HepG2 (cell line): ENCODE results near the gene WWP2.

Experiments
- FOSL2 ChIP-seq: sonication (generic); formaldehyde crosslinking; IDR thresholded peaks from 2 replicates; pipeline ENCODE4 v1.4.0; 2020; ENCODE audit warnings: missing genetic modification reagents
- GABPA ChIP-seq, 2 experiments: IDR thresholded peaks; 2 replicates each; pipeline ENCODE4 v1.6.1; 2011 to 2016; ENCODE audit warnings: low read depth in 2 of 2, low read length in 1 of 2, missing biosample characterization in 1 of 2, missing genetic modification characterization in 1 of 2
- NR1H2 ChIP-seq: sonication (generic); formaldehyde crosslinking; IDR thresholded peaks from 2 replicates; pipeline ENCODE4 v1.8.1; 2022; ENCODE audit warnings: low read depth, missing genetic modification reagents, borderline replicate concordance
- POLR2A ChIP-seq, 2 experiments: IDR thresholded peaks; 2 replicates each; pipeline ENCODE4 v1.6.1; 2011; ENCODE audit warnings: low read depth in 2 of 2, low read length in 2 of 2, mild to moderate bottlenecking in 1 of 2, moderate library complexity in 1 of 2; ENCODE audit not compliant: insufficient read depth in 1 of 2
- SAFB2 ChIP-seq: sonication (generic); formaldehyde crosslinking; IDR thresholded peaks from 2 replicates; pipeline ENCODE4 v1.5.1; 2020; ENCODE audit warnings: missing genetic modification reagents, low read depth, mild to moderate bottlenecking, borderline replicate concordance
- SMAD1 ChIP-seq: sonication (generic); formaldehyde crosslinking; IDR thresholded peaks from 2 replicates; pipeline ENCODE4 v1.4.0; 2020; ENCODE audit warnings: missing genetic modification reagents, low read depth, mild to moderate bottlenecking, borderline replicate concordance
- ZFP62 ChIP-seq: sonication (generic); formaldehyde crosslinking; IDR thresholded peaks from 2 replicates; pipeline ENCODE4 v1.4.0; 2020; ENCODE audit warnings: missing genetic modification reagents
- ZNF317 ChIP-seq: sonication (generic); formaldehyde crosslinking; IDR thresholded peaks from 2 replicates; pipeline ENCODE4 v1.5.0; 2020; ENCODE audit warnings: mild to moderate bottlenecking, missing genetic modification reagents
- ZNF335 ChIP-seq: sonication (generic); formaldehyde crosslinking; IDR thresholded peaks from 2 replicates; pipeline ENCODE4 v1.4.0; 2020; ENCODE audit warnings: missing genetic modification reagents
- TF ChIP-seq, protein P1 (sequence below): fragments of 450-650 bp; IDR thresholded peaks from 2 replicates; pipeline ENCODE4 v1.6.1; 2017; ENCODE audit warnings: mild to moderate bottlenecking
- TF ChIP-seq, protein P2 (sequence below): conservative IDR thresholded peaks from 2 replicates; pipeline ENCODE4 v1.6.1; 2018; ENCODE audit warnings: missing genetic modification reagents
- TF ChIP-seq, protein P3 (sequence below): sonication (generic); formaldehyde crosslinking; IDR thresholded peaks from 2 replicates; pipeline ENCODE4 v1.4.0; 2020; ENCODE audit warnings: missing genetic modification reagents, borderline replicate concordance
- TF ChIP-seq, protein P4 (sequence below): sonication (generic); formaldehyde crosslinking; IDR thresholded peaks from 2 replicates; pipeline ENCODE4 v1.5.0; 2020; ENCODE audit warnings: mild to moderate bottlenecking, missing genetic modification reagents, moderate library complexity

DNA sequence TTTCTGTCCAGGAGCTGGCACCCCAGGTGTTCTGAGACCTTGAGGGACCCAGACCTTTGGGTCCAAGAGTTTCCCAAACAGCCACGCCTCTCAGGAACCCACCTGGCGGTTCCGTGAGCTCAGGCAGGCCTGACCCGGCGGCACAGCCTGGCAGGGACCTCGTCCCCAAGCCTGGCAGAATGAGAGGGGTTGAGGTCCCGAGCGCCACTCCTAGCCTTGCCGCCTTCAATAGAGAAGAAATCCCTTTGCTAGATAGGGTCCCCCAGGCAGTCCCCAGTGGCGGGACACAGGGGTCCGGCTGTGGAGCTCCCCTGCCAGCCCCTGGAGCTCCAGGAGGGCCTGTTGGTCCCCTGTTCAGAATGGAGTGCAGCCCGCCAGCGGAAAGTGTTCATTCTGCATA, 178.5 kb downstream of the WWP2 start:
- TF ChIP-seq, protein P1, sequence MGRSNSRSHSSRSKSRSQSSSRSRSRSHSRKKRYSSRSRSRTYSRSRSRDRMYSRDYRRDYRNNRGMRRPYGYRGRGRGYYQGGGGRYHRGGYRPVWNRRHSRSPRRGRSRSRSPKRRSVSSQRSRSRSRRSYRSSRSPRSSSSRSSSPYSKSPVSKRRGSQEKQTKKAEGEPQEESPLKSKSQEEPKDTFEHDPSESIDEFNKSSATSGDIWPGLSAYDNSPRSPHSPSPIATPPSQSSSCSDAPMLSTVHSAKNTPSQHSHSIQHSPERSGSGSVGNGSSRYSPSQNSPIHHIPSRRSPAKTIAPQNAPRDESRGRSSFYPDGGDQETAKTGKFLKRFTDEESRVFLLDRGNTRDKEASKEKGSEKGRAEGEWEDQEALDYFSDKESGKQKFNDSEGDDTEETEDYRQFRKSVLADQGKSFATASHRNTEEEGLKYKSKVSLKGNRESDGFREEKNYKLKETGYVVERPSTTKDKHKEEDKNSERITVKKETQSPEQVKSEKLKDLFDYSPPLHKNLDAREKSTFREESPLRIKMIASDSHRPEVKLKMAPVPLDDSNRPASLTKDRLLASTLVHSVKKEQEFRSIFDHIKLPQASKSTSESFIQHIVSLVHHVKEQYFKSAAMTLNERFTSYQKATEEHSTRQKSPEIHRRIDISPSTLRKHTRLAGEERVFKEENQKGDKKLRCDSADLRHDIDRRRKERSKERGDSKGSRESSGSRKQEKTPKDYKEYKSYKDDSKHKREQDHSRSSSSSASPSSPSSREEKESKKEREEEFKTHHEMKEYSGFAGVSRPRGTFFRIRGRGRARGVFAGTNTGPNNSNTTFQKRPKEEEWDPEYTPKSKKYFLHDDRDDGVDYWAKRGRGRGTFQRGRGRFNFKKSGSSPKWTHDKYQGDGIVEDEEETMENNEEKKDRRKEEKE: no peak
- TF ChIP-seq, protein P2, sequence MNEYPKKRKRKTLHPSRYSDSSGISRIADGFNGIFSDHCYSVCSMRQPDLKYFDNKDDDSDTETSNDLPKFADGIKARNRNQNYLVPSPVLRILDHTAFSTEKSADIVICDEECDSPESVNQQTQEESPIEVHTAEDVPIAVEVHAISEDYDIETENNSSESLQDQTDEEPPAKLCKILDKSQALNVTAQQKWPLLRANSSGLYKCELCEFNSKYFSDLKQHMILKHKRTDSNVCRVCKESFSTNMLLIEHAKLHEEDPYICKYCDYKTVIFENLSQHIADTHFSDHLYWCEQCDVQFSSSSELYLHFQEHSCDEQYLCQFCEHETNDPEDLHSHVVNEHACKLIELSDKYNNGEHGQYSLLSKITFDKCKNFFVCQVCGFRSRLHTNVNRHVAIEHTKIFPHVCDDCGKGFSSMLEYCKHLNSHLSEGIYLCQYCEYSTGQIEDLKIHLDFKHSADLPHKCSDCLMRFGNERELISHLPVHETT: no peak
- TF ChIP-seq, protein P3, sequence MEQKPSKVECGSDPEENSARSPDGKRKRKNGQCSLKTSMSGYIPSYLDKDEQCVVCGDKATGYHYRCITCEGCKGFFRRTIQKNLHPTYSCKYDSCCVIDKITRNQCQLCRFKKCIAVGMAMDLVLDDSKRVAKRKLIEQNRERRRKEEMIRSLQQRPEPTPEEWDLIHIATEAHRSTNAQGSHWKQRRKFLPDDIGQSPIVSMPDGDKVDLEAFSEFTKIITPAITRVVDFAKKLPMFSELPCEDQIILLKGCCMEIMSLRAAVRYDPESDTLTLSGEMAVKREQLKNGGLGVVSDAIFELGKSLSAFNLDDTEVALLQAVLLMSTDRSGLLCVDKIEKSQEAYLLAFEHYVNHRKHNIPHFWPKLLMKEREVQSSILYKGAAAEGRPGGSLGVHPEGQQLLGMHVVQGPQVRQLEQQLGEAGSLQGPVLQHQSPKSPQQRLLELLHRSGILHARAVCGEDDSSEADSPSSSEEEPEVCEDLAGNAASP (CRISPR knock-in tag): no peak
- TF ChIP-seq ZNF317 (CRISPR knock-in tag) (no peak), ZNF335 (CRISPR knock-in tag) (no peak), ZFP62 (CRISPR knock-in tag) (no peak), FOSL2 (CRISPR knock-in tag) (no peak), GABPA (IDR thresholded peaks at IDR 0.05; ENCODE audit: low read depth, low read length) (no peak), GABPA (CRISPR knock-in tag; IDR thresholded peaks at IDR 0.05; ENCODE audit: low read depth) (no peak), POLR2A (IDR thresholded peaks at IDR 0.05; ENCODE audit: insufficient read depth in 1 of 2, low read depth in 2 of 2, low read length in 2 of 2) (no peak), SAFB2 (CRISPR knock-in tag) (no peak), NR1H2 (CRISPR knock-in tag) (no peak), SMAD1 (no peak)
- TF ChIP-seq, protein P4, sequence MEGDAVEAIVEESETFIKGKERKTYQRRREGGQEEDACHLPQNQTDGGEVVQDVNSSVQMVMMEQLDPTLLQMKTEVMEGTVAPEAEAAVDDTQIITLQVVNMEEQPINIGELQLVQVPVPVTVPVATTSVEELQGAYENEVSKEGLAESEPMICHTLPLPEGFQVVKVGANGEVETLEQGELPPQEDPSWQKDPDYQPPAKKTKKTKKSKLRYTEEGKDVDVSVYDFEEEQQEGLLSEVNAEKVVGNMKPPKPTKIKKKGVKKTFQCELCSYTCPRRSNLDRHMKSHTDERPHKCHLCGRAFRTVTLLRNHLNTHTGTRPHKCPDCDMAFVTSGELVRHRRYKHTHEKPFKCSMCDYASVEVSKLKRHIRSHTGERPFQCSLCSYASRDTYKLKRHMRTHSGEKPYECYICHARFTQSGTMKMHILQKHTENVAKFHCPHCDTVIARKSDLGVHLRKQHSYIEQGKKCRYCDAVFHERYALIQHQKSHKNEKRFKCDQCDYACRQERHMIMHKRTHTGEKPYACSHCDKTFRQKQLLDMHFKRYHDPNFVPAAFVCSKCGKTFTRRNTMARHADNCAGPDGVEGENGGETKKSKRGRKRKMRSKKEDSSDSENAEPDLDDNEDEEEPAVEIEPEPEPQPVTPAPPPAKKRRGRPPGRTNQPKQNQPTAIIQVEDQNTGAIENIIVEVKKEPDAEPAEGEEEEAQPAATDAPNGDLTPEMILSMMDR (CRISPR knock-in tag): no peak
